GM12878 (cell line): ENCODE results near the gene AOAH. TPM values are rescaled to one million over a fixed set of nuclear protein-coding genes. Genes with fewer than 3 reads are reported as not detected.
A peak's percentile ranks its signal among the peaks of the same experiment; 100 is the strongest.

Experiments
- ATAC-seq: fragments of 200-7000 bp; cut with Tn5 transposase; 3 replicates; pipeline ENCODE4 v1.9.1; 2020; ENCODE audit warnings: mild to moderate bottlenecking, moderate library complexity
- BruUV-seq: library from RNA; stranded (reverse); fragments of 400-500 nt; replicated peaks from 2 replicates; lab custom pipeline; 2021; lab: Mats Ljungman, UMichigan
- CTCF ChIA-PET: fragments of 300-600 bp; sonication (Branson Sonifier 250); formaldehyde crosslinking; extraction: SDS; loops from one replicate; lab custom pipeline; 2021; ENCODE audit warnings: inconsistent platforms; lab: Yijun Ruan, JAX
- POLR2A ChIA-PET: fragments of 350-600 bp; formaldehyde crosslinking; extraction: SDS; loops from one replicate; lab custom pipeline; 2021; ENCODE audit warnings: inconsistent platforms; lab: Charles Lee
- RAD21 ChIA-PET: fragments of 300-600 bp; sonication (Branson Sonifier 250); formaldehyde crosslinking; loops from one replicate; lab custom pipeline; 2023; ENCODE audit warnings: antibody characterized with exemption; ENCODE audit not compliant: unreplicated experiment; lab: Charles Lee
- SMC1A ChIA-PET: fragments of 300-600 bp; sonication (Branson Sonifier 250); formaldehyde crosslinking; loops from one replicate; lab custom pipeline; 2023; ENCODE audit not compliant: unreplicated experiment, uncharacterized antibody; lab: Charles Lee
- DNase-seq: peaks from one replicate; pipeline ENCODE4 v3.0.0-alpha.2; 2011; ENCODE audit warnings: low read depth, low spot score
- FAIRE-seq: peaks from 3 replicates; lab custom pipeline; 2011; peaks lifted over from hg19 to GRCh38; lab: Jason Lieb, UNC
- H2AFZ ChIP-seq: 2 replicates; pipeline ENCODE4 v1.6.0; 2011; ENCODE audit warnings: low read depth, low read length, control low read depth; ENCODE audit not compliant: control insufficient read depth
- H3K27ac ChIP-seq: 2 replicates; pipeline ENCODE4 v1.5.1; 2011; ENCODE audit warnings: control low read depth; ENCODE audit not compliant: control insufficient read depth, insufficient read depth
- H3K27me3 ChIP-seq, 2 experiments: replicated peaks in 1 of 2; 2 replicates each; pipeline versions ENCODE4 v1.6.0 to v1.6.1; 2011; ENCODE audit warnings: low read length in 1 of 2; ENCODE audit not compliant: control insufficient read depth in 2 of 2, insufficient read depth in 2 of 2
- H3K36me3 ChIP-seq, 2 experiments: 2 replicates each; pipeline ENCODE4 v1.5.1; 2011; ENCODE audit warnings: low read length in 1 of 2; ENCODE audit not compliant: control insufficient read depth in 2 of 2, insufficient read depth in 2 of 2
- H3K4me1 ChIP-seq: 2 replicates; pipeline ENCODE4 v1.6.1; 2011; ENCODE audit warnings: mild to moderate bottlenecking, low read length, moderate library complexity, mixed read lengths; ENCODE audit not compliant: control insufficient read depth, insufficient read depth
- H3K4me2 ChIP-seq: 2 replicates; pipeline ENCODE4 v1.6.0; 2011; ENCODE audit warnings: control low read depth; ENCODE audit not compliant: control insufficient read depth, insufficient read depth
- H3K4me3 ChIP-seq: fragments of 200-600 bp; sonication (generic); 2 replicates; pipeline ENCODE4 v1.5.1; 2016
- H3K79me2 ChIP-seq: 2 replicates; pipeline ENCODE4 v1.6.0; 2011; ENCODE audit warnings: low read length; ENCODE audit not compliant: control insufficient read depth, insufficient read depth
- H3K9ac ChIP-seq: 2 replicates; pipeline ENCODE4 v1.8.0; 2011; ENCODE audit warnings: low read length, control low read depth, mixed read lengths; ENCODE audit not compliant: control insufficient read depth, insufficient read depth
- H3K9me3 ChIP-seq: replicated peaks from 3 replicates; pipeline ENCODE4 v1.5.1; 2011; ENCODE audit warnings: mild to moderate bottlenecking, low read length; ENCODE audit not compliant: control insufficient read depth, insufficient read depth
- H4K20me1 ChIP-seq: 2 replicates; pipeline ENCODE4 v1.6.0; 2011; ENCODE audit not compliant: control insufficient read depth, insufficient read depth
- CBX5 ChIP-seq: sonication (generic); IDR thresholded peaks from 2 replicates; pipeline ENCODE4 v1.6.1; 2016; ENCODE audit warnings: low read depth, moderate library complexity, mild to moderate bottlenecking, inconsistent platforms
- CEBPB ChIP-seq, 2 experiments: fragments of 150-350 bp in 1 of 2; IDR thresholded peaks; 2 replicates each; pipeline ENCODE4 v1.6.1; 2012 to 2014; ENCODE audit warnings: low read depth in 2 of 2, low read length in 2 of 2, borderline replicate concordance in 1 of 2, inconsistent platforms in 1 of 2
- CHD4 ChIP-seq: fragments of 200-600 bp; sonication (generic); IDR thresholded peaks from 2 replicates; pipeline ENCODE4 v1.6.1; 2016; ENCODE audit warnings: mild to moderate bottlenecking
- ETV6 ChIP-seq, 2 experiments: fragments of 450-650 bp in 1 of 2; IDR thresholded peaks in 1 of 2; conservative IDR thresholded peaks in 1 of 2; 2 replicates each; pipeline ENCODE4 v1.6.1; 2014; ENCODE audit warnings: antibody characterized with exemption in 1 of 2, borderline replicate concordance in 1 of 2, low read depth in 1 of 2, mild to moderate bottlenecking in 1 of 2, moderate library complexity in 1 of 2
- LARP7 ChIP-seq: fragments of 450-650 bp; IDR thresholded peaks from 2 replicates; pipeline ENCODE4 v1.6.1; 2017; ENCODE audit warnings: mild to moderate bottlenecking
- MTA3 ChIP-seq: IDR thresholded peaks from 2 replicates; pipeline ENCODE4 v1.6.1; 2012; ENCODE audit warnings: low read length, inconsistent platforms, borderline replicate concordance
- NFXL1 ChIP-seq: fragments of 450-650 bp; IDR thresholded peaks from 2 replicates; pipeline ENCODE4 v1.6.1; 2017; ENCODE audit warnings: antibody characterized with exemption, mild to moderate bottlenecking, borderline replicate concordance
- NR2C1 ChIP-seq: fragments of 450-650 bp; IDR thresholded peaks from 2 replicates; pipeline ENCODE4 v1.6.1; 2017; ENCODE audit warnings: antibody characterized with exemption, mild to moderate bottlenecking, moderate library complexity
- PKNOX1 ChIP-seq: fragments of 450-650 bp; IDR thresholded peaks from 2 replicates; pipeline ENCODE4 v1.6.1; 2016; ENCODE audit warnings: mild to moderate bottlenecking
- POLR2AphosphoS2 ChIP-seq: IDR thresholded peaks from 2 replicates; pipeline ENCODE4 v1.6.1; 2011; ENCODE audit warnings: low read depth, mild to moderate bottlenecking, low read length, improper control_type of control experiment, moderate library complexity
- RUNX3 ChIP-seq: IDR thresholded peaks from 2 replicates; pipeline ENCODE4 v1.6.1; 2012; ENCODE audit warnings: low read length, inconsistent platforms
- SIX5 ChIP-seq: IDR thresholded peaks from 2 replicates; pipeline ENCODE4 v1.6.1; 2011; ENCODE audit warnings: mild to moderate bottlenecking, low read depth, low read length, moderate library complexity; ENCODE audit not compliant: severe bottlenecking
- USF1 ChIP-seq: IDR thresholded peaks from 2 replicates; pipeline ENCODE4 v1.6.1; 2011; ENCODE audit warnings: borderline replicate concordance, low read depth, mild to moderate bottlenecking, moderate library complexity, mixed read lengths, low read length; ENCODE audit not compliant: insufficient read depth; ENCODE audit errors: extremely low read length
- USF2 ChIP-seq: IDR thresholded peaks from 2 replicates; pipeline ENCODE4 v1.6.1; 2011; ENCODE audit warnings: low read depth, low read length, improper control_type of control experiment, borderline replicate concordance
- ZNF217 ChIP-seq: fragments of 450-650 bp; IDR thresholded peaks from 2 replicates; pipeline ENCODE4 v1.6.1; 2017; ENCODE audit warnings: antibody characterized with exemption, mild to moderate bottlenecking
- ZNF24 ChIP-seq: fragments of 450-650 bp; IDR thresholded peaks from 2 replicates; pipeline ENCODE4 v1.6.1; 2017; ENCODE audit warnings: antibody characterized with exemption, mild to moderate bottlenecking
- ZSCAN29 ChIP-seq: fragments of 450-650 bp; IDR thresholded peaks from 2 replicates; pipeline ENCODE4 v1.6.1; 2017; ENCODE audit warnings: mild to moderate bottlenecking, moderate library complexity
- ZZZ3 ChIP-seq: IDR thresholded peaks from 2 replicates; pipeline ENCODE4 v1.6.1; 2011; ENCODE audit warnings: low read depth; ENCODE audit not compliant: control insufficient read depth, insufficient read length
- WGBS: methylation state at CpG from one replicate; pipeline ENCODE4 v1.1.6; 2016; ENCODE audit warnings: low lambda C conversion rate; ENCODE audit not compliant: insufficient replicate concordance, insufficient coverage; ENCODE audit errors: missing lambda C conversion rate; 5-methylcytosine and 5-hydroxymethylcytosine counted together
- in situ Hi-C: fragments of 300-500 bp; cut with MboI; formaldehyde crosslinking; loops from 9 replicates; pipeline ENCODE4 v1.14.3; 2018; ENCODE audit warnings: mixed read lengths
- intact Hi-C: fragments of 100-400 bp; cut with micrococcal nuclease; formaldehyde crosslinking; loops from one replicate; pipeline ENCODE4 v1.14.2; 2022; ENCODE audit not compliant: unreplicated experiment
- polyA plus RNA-seq, 11 experiments: library from polyadenylated mRNA; depleted of rRNA in 4 of 11; unstranded in 6 of 11; stranded (reverse) in 5 of 11; fragments of >200 nt; fragmentation: Nextera tagmentation in 4 of 11; fragmentation: Illumina TruSeq in 1 of 11; extraction: Ambion mirVana in 4 of 11; extraction: Trizol in 1 of 11; gene quantifications; 1 replicate in 1 of 11; 2 replicates in 10 of 11; pipeline versions ENCODE4 v1.2.1 to v1.2.3, GENCODE V29; 2011 to 2016; ENCODE audit warnings: inconsistent platforms in 2 of 11, missing spikeins in 2 of 11, low read depth in 1 of 11
- total RNA-seq, 4 experiments: library from RNA; depleted of rRNA in 3 of 4; stranded (reverse); fragments of >200 nt in 3 of 4; fragmentation: Illumina TruSeq in 1 of 4; extraction: Trizol in 1 of 4; gene quantifications; 2 replicates each; pipeline versions ENCODE4 v1.2.1 to v1.2.3, GENCODE V29; 2013 to 2021

The AOAH gene
- total and polyA plus RNA-seq, 10 of the 15 experiments (the other 5 are each of a cell fraction or from before 2014, with no cell fraction given) = 0.32 to 2.8 (median 1.4) TPM

GRCh38 chr7:36742911-36743775 is 18.8 kb upstream of the AOAH start:
- WGBS = 60% methylated on average over 6 of the region's 6 CpGs
- H3K4me2 ChIP-seq = no peak overlapping the region
- TF ChIP-seq CBX5 (no peak), ZNF24 (no peak), NFXL1 (no peak), POLR2AphosphoS2 (no peak), ZNF217 (no peak), NR2C1 (no peak), ZZZ3 (no peak), SIX5 (no peak), CEBPB (IDR thresholded peaks at IDR 0.05; ENCODE audit: borderline replicate concordance in 1 of 2, low read depth in 2 of 2, low read length in 2 of 2) (no peak), MTA3 (no peak), ETV6 (conservative IDR thresholded peaks at IDR 0.05 in 1 of 2, IDR thresholded peaks at IDR 0.05 in 1 of 2; ENCODE audit: borderline replicate concordance in 1 of 2, low read depth in 1 of 2) (peak in 1 of 2 experiments; percentile 45; a peak in 1 of 4 replicates), LARP7 (no peak), PKNOX1 (no peak), USF2 (no peak), RUNX3 (peak; percentile 51), USF1 (no peak), ZSCAN29 (no peak), CHD4 (no peak)

More at GRCh38 chr7:36742911-36743775, 18.8 kb upstream of the AOAH start:
- SMC1A ChIA-PET = interaction anchor here (1.1 kb wide), 1 partner anchor 13 kb away, joined by 4 read pairs; no protein-coding TSS in a partner anchor
- H4K20me1 ChIP-seq = no peaks in the 10 kb centered on the region
- peaks cover 3% of the 10 kb centered on the region; the same call in 1 of the 3 replicates for H3K9me3 ChIP-seq
- no peaks in the 10 kb centered on the region for H3K27me3 ChIP-seq
- no peak overlapping the region for H2AFZ ChIP-seq
- H3K27ac ChIP-seq = no peak overlapping the region
- POLR2A ChIA-PET = no interaction called here
- H3K9ac ChIP-seq = no peak overlapping the region
- RAD21 ChIA-PET = interaction anchor here (1.1 kb wide), 1 partner anchor 66 kb away, joined by 3 read pairs; no protein-coding TSS in a partner anchor
- no peak for FAIRE-seq
- no peak overlapping the region for H3K4me3 ChIP-seq
- intact Hi-C loops (no loop called here), in situ Hi-C loops (no loop called here)
- H3K36me3 ChIP-seq = no peaks in the 10 kb centered on the region
- BruUV-seq = no TSS peak
- CTCF ChIA-PET = no interaction called here
- DNase-seq = peak; percentile 69
- peaks cover 14% of the 10 kb centered on the region for H3K4me1 ChIP-seq
- peak; percentile 86 for ATAC-seq
- no peaks in the 10 kb centered on the region for H3K79me2 ChIP-seq
